Measurements from ENCODE around the gene HEMK1.

The HEMK1 gene, protein sequence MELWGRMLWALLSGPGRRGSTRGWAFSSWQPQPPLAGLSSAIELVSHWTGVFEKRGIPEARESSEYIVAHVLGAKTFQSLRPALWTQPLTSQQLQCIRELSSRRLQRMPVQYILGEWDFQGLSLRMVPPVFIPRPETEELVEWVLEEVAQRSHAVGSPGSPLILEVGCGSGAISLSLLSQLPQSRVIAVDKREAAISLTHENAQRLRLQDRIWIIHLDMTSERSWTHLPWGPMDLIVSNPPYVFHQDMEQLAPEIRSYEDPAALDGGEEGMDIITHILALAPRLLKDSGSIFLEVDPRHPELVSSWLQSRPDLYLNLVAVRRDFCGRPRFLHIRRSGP

DNA sequence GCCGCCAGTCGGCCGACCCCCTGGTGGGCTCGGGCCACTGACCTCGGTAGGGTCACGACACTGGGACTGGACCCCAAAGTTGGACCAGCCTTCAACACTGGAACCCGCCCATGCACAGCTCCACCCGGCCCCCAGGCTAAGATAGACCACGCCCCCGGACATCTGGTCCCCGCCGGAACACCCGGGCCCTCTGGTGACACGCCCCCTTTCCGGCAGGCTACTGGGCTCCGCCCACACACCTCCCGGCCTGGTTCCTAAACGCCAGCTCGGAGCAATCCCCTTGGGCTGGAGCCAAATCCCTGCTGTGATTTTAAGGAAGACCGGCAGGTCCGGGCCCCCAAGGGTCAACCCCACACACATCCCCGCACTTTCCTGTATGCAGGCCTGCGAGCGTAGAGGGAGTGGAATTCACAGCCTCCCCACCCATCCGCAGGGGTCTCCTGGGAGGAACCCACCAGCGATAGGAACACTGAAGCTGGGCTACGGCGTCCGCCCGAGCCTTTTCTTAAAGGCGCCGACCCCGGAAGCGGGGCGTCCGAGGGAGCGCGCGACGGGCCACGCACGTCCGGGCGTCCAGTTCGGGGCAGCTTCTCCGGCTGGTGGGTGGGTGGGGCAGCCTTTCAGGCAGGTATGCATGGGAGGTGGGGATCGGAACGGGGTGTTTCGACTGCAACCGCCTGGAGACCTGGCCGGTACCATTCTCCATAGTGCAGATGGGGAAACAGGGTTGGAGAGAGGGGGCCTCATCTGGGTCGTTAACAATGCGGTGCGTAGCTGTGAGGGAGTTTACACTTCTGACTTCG lies at the start of gene HEMK1:
Gene HEMK1, plus strand, starts transcription at position 576 of the 803 bp plus-strand sequence. CDS start 1,583 bp downstream, outside the sequence.
- FAIRE-seq, result peak; percentile 97

GRCh38 chr3:50520849-50521248 lies 48.5 kb upstream of the HEMK1 start:
- FAIRE-seq (no peak), DNase-seq (ENCODE audit: extremely low spot score, insufficient read length, low read depth) (no peak)

More for the DNA sequence above, at the start of gene HEMK1:
- DNase-seq (ENCODE audit: extremely low spot score, insufficient read length, low read depth), result peak; percentile 97

GRCh38 chr3:50521572-50521971 lies 47.8 kb upstream of the HEMK1 start:
- FAIRE-seq, result no peak

DNA sequence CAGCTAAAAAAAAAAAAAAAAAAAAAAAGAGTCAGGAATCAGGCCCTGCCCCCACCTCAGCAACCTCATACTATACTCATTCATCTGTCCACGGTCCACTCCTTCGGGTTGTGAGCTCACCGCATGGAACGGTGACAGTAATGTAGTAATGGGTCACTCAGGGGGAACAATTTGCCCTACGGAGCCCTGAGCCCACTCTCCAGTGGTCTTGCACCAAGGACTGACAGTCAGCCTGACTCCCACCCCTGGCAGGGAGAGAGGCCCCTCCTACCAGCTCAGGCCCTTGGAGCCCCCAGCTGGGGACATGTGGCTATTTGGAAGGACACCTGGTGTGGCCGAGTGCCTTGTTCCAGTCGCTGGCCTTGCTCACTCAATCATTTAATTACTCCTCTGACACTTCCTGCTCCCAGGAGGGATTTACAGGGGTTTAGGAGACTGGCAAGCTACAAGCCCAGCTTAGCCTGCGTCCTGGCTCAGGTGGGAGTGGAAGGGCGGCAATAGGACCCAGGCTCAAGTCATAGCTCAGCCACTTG lies 46.0 kb upstream of the HEMK1 start:
- FAIRE-seq (no peak), DNase-seq (ENCODE audit: extremely low spot score, insufficient read length, low read depth) (no peak)

More at GRCh38 chr3:50521572-50521971, 47.8 kb upstream of the HEMK1 start:
- no peak for DNase-seq (ENCODE audit: extremely low spot score, insufficient read length, low read depth)

- DNase-seq (ENCODE audit: extremely low spot score, insufficient read length, low read depth), result no peak
- FAIRE-seq, result no peak
These were observed 44.6 kb upstream of the HEMK1 start for GRCh38 chr3:50524746-50525145.

GRCh38 chr3:50525191-50525910 lies 44.0 kb upstream of the HEMK1 start:
- FAIRE-seq (no peak), DNase-seq (ENCODE audit: extremely low spot score, insufficient read length, low read depth) (no peak)

DNA sequence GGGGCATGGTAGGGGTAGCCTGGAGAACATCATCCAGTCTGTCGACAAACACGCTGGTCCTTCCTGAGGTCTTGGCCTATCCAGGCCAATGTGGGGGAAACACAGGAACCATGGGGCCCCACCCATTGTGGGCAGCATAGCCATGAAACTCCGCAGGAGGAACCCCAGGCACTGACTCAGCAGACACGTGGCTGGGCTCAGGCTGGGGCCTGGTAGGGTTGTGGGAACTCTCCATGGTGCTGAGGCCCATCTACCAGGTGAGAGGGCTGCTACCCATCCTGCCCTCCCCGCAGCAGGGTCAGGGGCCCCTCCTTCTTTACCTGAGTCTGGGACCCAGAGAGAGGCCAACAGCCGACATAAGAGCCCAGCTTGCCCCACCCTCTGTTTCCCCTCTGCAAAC lies 43.3 kb upstream of the HEMK1 start:
- FAIRE-seq (no peak), DNase-seq (ENCODE audit: extremely low spot score, insufficient read length, low read depth) (peak; percentile 37)

- no peak for DNase-seq (ENCODE audit: extremely low spot score, insufficient read length, low read depth)
- FAIRE-seq, result no peak
These were observed 39.0 kb upstream of the HEMK1 start for GRCh38 chr3:50530001-50530970.

DNA sequence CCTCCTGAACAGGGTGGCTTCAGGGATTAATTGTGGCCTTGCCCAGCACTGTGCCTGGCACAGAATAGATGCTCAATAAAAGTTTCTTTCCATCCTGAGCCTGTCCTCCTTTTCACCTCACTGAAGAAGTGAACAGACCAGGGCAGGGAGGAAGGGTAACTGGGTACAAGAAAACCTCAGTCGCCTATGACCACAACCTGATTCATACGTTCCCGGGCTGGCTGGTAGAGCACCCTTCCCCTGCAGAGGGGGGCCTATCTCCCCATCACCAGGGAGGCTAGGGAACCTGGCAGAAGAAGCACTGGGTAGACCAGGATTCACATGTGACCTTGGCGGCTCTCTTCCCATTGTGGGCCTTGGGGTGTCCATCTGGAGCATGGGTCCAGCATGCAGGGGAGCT lies 38.1 kb upstream of the HEMK1 start:
- DNase-seq (ENCODE audit: extremely low spot score, insufficient read length, low read depth), result no peak
- FAIRE-seq, result no peak

DNA sequence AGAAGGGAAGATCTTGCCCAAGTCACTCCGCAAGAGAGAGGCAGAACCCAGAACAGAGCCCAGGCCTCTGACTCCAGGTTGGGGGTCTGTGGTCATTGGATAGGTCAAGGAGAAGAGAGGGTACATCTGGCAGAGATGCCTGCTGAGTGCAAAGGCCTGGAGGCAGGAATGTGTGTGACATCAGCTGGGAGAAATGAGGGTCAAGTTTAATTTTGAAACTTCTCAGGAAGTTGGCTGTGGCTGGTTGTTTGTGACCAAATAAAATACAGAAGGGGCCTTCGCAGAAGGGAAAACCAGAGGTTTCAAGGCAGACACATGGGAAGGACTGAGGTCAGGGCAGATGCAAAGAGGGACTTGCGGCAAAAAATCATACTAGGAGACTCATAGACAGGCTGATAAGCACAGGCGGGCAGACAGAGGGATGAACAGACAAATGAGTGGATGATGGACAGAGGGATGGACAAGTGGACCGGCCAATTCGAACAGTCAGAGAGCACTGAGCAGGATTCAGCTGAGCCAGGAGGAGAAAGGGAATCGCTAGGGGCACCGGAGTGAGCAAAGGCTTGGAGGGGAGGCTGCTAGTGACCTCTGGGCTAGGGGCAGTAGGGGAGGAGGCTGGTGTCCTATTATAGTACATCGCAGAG lies 37.1 kb upstream of the HEMK1 start:
- DNase-seq (ENCODE audit: extremely low spot score, insufficient read length, low read depth), result no peak
- no peak for FAIRE-seq

- DNase-seq (ENCODE audit: extremely low spot score, insufficient read length, low read depth), result no peak
- no peak for FAIRE-seq
These were observed 36.0 kb upstream of the HEMK1 start for GRCh38 chr3:50533316-50533715.

DNA sequence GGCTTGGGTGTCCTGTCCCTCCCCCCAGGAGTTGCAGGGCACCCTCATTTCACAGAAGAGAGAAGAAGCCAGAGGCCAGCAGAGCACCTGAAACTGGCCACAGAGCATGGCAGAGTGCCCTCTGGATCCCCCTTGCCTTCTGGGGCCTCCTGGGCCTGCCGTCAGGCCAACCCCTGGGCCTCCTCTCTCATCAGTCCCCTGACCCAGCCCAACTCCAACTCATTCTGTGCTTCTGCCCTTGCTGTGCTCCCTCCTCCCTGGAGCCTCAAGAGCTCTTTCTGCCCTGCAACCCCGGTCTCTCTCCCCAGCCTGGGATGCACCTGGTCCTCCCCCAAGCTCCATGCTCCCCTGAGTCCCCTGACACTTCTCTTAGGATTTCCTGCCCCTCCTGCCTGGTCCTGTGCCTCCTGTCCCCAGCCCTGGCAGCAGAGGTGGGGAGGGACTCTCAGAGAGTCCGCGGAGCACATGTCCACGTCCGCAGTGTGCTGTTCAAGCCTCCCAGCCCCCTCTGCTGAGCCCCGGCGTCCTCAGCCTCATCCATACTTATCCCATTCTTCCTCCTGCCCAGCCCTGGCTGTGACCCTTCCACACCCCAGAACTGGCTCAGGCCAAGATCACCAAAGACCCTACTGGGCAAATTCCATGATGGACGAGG lies 35.4 kb upstream of the HEMK1 start:
- FAIRE-seq (no peak), DNase-seq (ENCODE audit: extremely low spot score, insufficient read length, low read depth) (no peak)

DNA sequence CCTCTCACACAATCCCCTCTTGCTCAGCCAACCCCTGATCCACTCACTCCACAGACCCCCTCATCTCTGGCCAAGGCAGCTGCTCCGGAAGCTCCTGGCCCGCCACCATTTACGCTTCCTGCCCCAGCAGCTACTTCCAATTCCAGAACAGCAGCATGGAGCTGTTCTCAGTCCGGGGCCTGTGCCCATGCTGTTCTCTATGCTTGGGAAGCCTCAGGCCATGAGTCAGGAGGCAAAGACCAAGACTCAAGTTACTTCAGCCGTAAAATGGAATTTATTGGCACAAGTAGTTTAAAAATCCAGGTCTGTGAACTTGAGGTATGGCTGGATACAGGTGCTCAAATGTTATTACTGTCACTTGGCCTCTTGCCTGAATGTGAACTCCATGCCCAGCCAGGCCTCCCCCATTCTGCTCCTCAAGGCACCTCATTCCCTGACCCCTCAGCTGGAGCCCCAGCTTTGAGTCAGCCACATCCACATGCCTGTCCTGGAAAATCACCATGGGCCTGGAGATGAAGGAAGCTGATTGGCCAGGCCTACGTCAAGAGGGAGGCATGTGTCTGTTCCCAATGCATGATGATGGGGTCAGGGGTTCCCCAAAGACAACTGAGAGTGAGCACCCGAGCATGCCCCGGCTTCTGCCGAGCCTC lies 34.5 kb upstream of the HEMK1 start:
- no peak for FAIRE-seq

GRCh38 chr3:50536471-50537180 lies 32.7 kb upstream of the HEMK1 start:
- no peak for FAIRE-seq

More for the DNA sequence above, 34.5 kb upstream of the HEMK1 start:
- no peak for DNase-seq (ENCODE audit: extremely low spot score, insufficient read length, low read depth)

GRCh38 chr3:50537421-50538129 lies 31.7 kb upstream of the HEMK1 start:
- FAIRE-seq, result no peak
- no peak for DNase-seq (ENCODE audit: extremely low spot score, insufficient read length, low read depth)

More at GRCh38 chr3:50536471-50537180, 32.7 kb upstream of the HEMK1 start:
- no peak for DNase-seq (ENCODE audit: extremely low spot score, insufficient read length, low read depth)
